Esophagus muscularis mucosa (tissue), 4 donors: Measurements from ENCODE around the gene NLRP11. TPM values are rescaled to one million over a fixed set of nuclear protein-coding genes. Genes with fewer than 3 reads are reported as not detected.

Experiments used
- DNase-seq: peaks from one replicate; pipeline ENCODE4 v3.0.0-alpha.2; 2017; ENCODE audit errors: extremely low spot score
- H3K27ac ChIP-seq, 4 donors: fragments of 200-600 bp; sonication (generic); replicated peaks in 1 of 4; 1 replicate in 3 of 4; 2 replicates in 1 of 4; pipeline ENCODE4 v1.5.1; 2016 to 2019; ENCODE audit warnings: mild to moderate bottlenecking in 1 of 4
- H3K27me3 ChIP-seq, 4 donors: fragments of 200-600 bp; sonication (generic); one replicate each; pipeline versions ENCODE4 v1.5.1 to v1.6.0; 2016 to 2019
- H3K36me3 ChIP-seq, 4 donors: fragments of 200-600 bp; sonication (generic); one replicate each; pipeline ENCODE4 v1.5.1; 2016 to 2019
- H3K4me1 ChIP-seq, 4 donors: fragments of 200-600 bp; sonication (generic); one replicate each; pipeline ENCODE4 v1.5.1; 2016 to 2019
- H3K4me3 ChIP-seq, 4 donors: fragments of 200-600 bp; sonication (generic); 1 replicate in 2 of 4; 2 replicates in 2 of 4; pipeline ENCODE4 v1.5.1; 2016 to 2019; ENCODE audit warnings: mild to moderate bottlenecking in 4 of 4, moderate library complexity in 1 of 4
- H3K9me3 ChIP-seq, 4 donors: fragments of 200-600 bp; sonication (generic); 1 replicate in 3 of 4; 2 replicates in 1 of 4; pipeline ENCODE4 v1.5.1; 2016 to 2019
- CTCF ChIP-seq, 3 experiments: fragments of 200-600 bp in 2 of 3; fragments of 450-650 bp in 1 of 3; sonication (generic) in 2 of 3; IDR thresholded peaks; one replicate each; pipeline ENCODE4 v1.5.1; 2017 to 2019; ENCODE audit warnings: antibody characterized with exemption in 3 of 3, mild to moderate bottlenecking in 2 of 3, moderate library complexity in 1 of 3
- EP300 ChIP-seq: sonication (generic); formaldehyde crosslinking; IDR thresholded peaks from one replicate; pipeline ENCODE4 v1.6.1; 2017; ENCODE audit warnings: antibody characterized with exemption
- POLR2A ChIP-seq: fragments of 450-650 bp; IDR thresholded peaks from one replicate; pipeline ENCODE4 v1.6.1; 2017; ENCODE audit warnings: antibody characterized with exemption, moderate library complexity, mild to moderate bottlenecking, low read depth
- POLR2AphosphoS5 ChIP-seq, 2 donors: sonication (generic); formaldehyde crosslinking; IDR thresholded peaks; one replicate each; pipeline ENCODE4 v1.6.1; 2017; ENCODE audit warnings: antibody characterized with exemption in 2 of 2
- WGBS: methylation state at CpG from one replicate; pipeline ENCODE4 v1.1.5; 2018; 5-methylcytosine and 5-hydroxymethylcytosine counted together
- intact Hi-C: fragments of 100-400 bp; cut with DNase I; formaldehyde crosslinking; loops from one replicate; pipeline ENCODE4 v1.15.1; 2023
- total RNA-seq, 4 donors: library from RNA; depleted of rRNA; stranded (reverse); fragments of >200 nt; gene quantifications; one replicate each; pipeline versions ENCODE4 v1.1.0 to v1.2.1, GENCODE V29; 2016

NLRP11 gene
- total RNA-seq, 4 donors from 2014 or later, result not detected

- TF ChIP-seq POLR2A, result no peak
- TF ChIP-seq EP300, result no peak
- TF ChIP-seq POLR2AphosphoS5 (IDR thresholded peaks at IDR 0.05), result no peak
- no peak for TF ChIP-seq CTCF (IDR thresholded peaks at IDR 0.05)
- intact Hi-C loops, result no loop called here
- Histone ChIP-seq H3K36me3 (no peaks in the 10 kb centered on the region), H3K4me1 (no peaks in the 10 kb centered on the region), H3K27me3 (peaks cover 0 to 10% (median 0%) of the 10 kb centered on the region in 4 donors), H3K4me3 (no peak overlapping the region), H3K27ac (no peak overlapping the region), H3K9me3 (peaks cover 0 to 2% (median 0%) of the 10 kb centered on the region in 4 donors)
- DNase-seq, result no peak
- WGBS, result 82% methylated on average over 6 of the region's 6 CpGs
Observed at GRCh38 chr19:55750715-55751114, 81.1 kb downstream of the NLRP11 start.

GRCh38 chr19:55738302-55738701 lies 93.5 kb downstream of the NLRP11 start, which contains the start of gene NLRP9:
Gene NLRP9 (minus strand): TSS chr19:55738402. CDS start chr19:55738374, 28 bp downstream.
- no peak for DNase-seq
- Histone ChIP-seq H3K27me3 (peaks cover 0 to 11% (median 0%) of the 10 kb centered on the region in 4 donors), H3K4me3 (no peak within 1 kb of the TSS), H3K4me1 (no peaks in the 10 kb centered on the region), H3K36me3 (no peaks in the 10 kb centered on the region), H3K27ac (no peak within 1 kb of the TSS), H3K9me3 (no peaks in the 10 kb centered on the region)
- TF ChIP-seq CTCF (IDR thresholded peaks at IDR 0.05) (no peak), POLR2A (no peak), EP300 (no peak), POLR2AphosphoS5 (IDR thresholded peaks at IDR 0.05) (no peak)
- intact Hi-C loops, result no loop called here
- 84% methylated on average over 3 of the region's 3 CpGs for WGBS

Other genes with a start within 250 kb of the NLRP11 start
- 10 to 100 TPM in 2 of 4 donors, 1 to 10 TPM in 2; 8.3 to 17.3 (median 11.4) TPM for gene FIZ1, start 232.5 kb downstream of the NLRP11 start, total RNA-seq
- 10 to 100 TPM; 20.5 to 36.2 (median 27.9) TPM for gene ZNF524, start 231.7 kb downstream of the NLRP11 start, total RNA-seq
- gene ZNF865, start 226.4 kb downstream of the NLRP11 start, total RNA-seq, result 10 to 100 TPM in 2 of 4 donors, 1 to 10 TPM in 2; 7.5 to 15.4 (median 10.2) TPM
- 1 to 10 TPM; 2.5 to 6.3 (median 4.0) TPM for gene ZNF784, start 207.4 kb downstream of the NLRP11 start, total RNA-seq
- 10 to 100 TPM; 38.3 to 66.8 (median 43.1) TPM for gene ZNF580, start 191.0 kb downstream of the NLRP11 start, total RNA-seq
- gene ZNF581, start 188.3 kb downstream of the NLRP11 start, total RNA-seq, result 10 to 100 TPM; 13.3 to 26.6 (median 18.2) TPM
- 10 to 100 TPM in 3 of 4 donors, 1 to 10 TPM in 1; 9.4 to 22.0 (median 19.2) TPM for gene CCDC106, start 183.8 kb downstream of the NLRP11 start, total RNA-seq
- 100 to 1,000 TPM in 2 of 4 donors, 10 to 100 TPM in 2; 80.4 to 122 (median 104) TPM for gene U2AF2, start 177.0 kb downstream of the NLRP11 start, total RNA-seq
- gene EPN1, start 156.8 kb downstream of the NLRP11 start, total RNA-seq, result 100 to 1,000 TPM in 2 of 4 donors, 10 to 100 TPM in 2; 30.7 to 176 (median 104) TPM
- gene NLRP9, start 93.6 kb downstream of the NLRP11 start, total RNA-seq, result not detected
- gene RFPL4A, start 72.9 kb downstream of the NLRP11 start, total RNA-seq, result not detected
- not detected for gene RFPL4AL1, start 62.9 kb downstream of the NLRP11 start, total RNA-seq
- gene NLRP4, start 4.5 kb upstream of the NLRP11 start, total RNA-seq, result not detected
- not detected for gene NLRP13, start 100.3 kb upstream of the NLRP11 start, total RNA-seq
- gene NLRP8, start 115.8 kb upstream of the NLRP11 start, total RNA-seq, result not detected
- gene NLRP5, start 154.8 kb upstream of the NLRP11 start, total RNA-seq, result not detected